ENCODE measurements around the gene NKAIN2.

NKAIN2 gene

DNA sequence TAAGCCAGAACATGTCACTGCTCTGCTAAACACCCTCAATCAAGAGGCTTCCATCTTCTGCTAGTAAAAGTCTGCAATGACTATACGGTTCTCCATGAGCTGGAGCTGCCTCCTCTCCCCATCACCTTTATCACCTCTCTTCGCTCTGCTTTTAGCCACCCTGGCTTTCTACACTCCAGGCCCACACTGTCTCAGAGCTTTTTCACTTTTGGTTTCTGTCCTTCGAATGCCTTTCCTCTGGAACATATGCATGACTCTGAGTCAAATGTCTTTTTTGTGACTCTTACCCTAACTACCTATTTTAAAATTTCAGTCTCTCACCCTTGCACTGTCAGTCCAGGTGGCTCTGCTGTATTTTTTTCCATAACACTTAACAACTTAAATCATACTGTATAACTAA lies 633.1 kb downstream of the NKAIN2 start:
- DNase-seq (ENCODE audit: low read depth), result no peak
- H3K4me3 ChIP-seq (ENCODE audit: low read depth, low read length), result no peak overlapping the region
- TF ChIP-seq, protein P1, sequence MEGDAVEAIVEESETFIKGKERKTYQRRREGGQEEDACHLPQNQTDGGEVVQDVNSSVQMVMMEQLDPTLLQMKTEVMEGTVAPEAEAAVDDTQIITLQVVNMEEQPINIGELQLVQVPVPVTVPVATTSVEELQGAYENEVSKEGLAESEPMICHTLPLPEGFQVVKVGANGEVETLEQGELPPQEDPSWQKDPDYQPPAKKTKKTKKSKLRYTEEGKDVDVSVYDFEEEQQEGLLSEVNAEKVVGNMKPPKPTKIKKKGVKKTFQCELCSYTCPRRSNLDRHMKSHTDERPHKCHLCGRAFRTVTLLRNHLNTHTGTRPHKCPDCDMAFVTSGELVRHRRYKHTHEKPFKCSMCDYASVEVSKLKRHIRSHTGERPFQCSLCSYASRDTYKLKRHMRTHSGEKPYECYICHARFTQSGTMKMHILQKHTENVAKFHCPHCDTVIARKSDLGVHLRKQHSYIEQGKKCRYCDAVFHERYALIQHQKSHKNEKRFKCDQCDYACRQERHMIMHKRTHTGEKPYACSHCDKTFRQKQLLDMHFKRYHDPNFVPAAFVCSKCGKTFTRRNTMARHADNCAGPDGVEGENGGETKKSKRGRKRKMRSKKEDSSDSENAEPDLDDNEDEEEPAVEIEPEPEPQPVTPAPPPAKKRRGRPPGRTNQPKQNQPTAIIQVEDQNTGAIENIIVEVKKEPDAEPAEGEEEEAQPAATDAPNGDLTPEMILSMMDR (IDR thresholded peaks at IDR 0.05; ENCODE audit: low read depth, low read length, missing control alignments), result no peak

DNA sequence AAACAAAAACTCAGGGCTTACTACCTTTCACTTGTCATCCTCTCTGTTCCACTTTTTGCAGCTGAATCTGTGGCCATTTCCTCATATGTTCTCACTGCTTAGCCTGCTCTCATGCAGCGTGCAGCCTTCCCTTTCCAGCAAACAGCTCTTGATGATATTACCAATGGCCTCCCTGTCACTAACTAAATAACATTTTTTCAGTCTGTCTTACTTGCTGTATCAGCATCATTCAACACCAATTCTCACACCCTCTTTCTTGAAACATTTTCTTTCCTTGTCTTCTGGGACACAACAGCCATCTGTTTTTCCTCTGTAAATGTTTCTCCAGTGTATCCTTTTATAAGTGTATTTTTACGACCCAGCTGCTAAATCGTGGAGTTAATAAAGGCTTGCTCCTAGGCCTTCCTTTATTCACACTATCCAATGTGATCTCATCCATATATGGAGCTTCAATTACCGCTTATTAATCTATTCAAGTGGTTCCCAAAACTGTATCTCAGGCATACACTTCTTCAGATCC lies 634.9 kb downstream of the NKAIN2 start:
- no peak overlapping the region for H3K4me3 ChIP-seq (ENCODE audit: low read depth, low read length)
- TF ChIP-seq, protein P1 (IDR thresholded peaks at IDR 0.05; ENCODE audit: low read depth, low read length, missing control alignments), result no peak
- DNase-seq (ENCODE audit: low read depth), result no peak

DNA sequence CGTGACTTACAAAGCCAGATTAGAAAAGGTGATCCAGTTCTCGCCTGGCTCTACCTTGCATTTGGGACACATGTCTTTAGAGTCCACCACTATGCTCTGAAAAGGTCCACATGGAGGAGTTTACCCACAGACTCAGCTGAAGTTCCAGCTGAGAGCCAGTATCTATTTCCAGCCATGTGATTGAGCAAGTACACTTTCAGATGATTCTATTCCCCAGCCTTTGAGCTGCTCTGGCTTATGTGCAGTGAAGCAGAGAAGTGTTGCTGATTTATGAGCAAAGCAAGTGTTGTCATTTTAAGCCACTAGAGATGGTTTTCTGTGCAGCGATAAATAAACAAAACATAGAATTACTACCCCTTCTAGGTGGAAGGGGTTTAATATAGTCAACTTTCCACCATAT lies 637.8 kb downstream of the NKAIN2 start:
- H3K4me3 ChIP-seq (ENCODE audit: low read depth, low read length), result no peak overlapping the region
- TF ChIP-seq, protein P1 (IDR thresholded peaks at IDR 0.05; ENCODE audit: low read depth, low read length, missing control alignments), result no peak
- DNase-seq (ENCODE audit: low read depth), result no peak

DNA sequence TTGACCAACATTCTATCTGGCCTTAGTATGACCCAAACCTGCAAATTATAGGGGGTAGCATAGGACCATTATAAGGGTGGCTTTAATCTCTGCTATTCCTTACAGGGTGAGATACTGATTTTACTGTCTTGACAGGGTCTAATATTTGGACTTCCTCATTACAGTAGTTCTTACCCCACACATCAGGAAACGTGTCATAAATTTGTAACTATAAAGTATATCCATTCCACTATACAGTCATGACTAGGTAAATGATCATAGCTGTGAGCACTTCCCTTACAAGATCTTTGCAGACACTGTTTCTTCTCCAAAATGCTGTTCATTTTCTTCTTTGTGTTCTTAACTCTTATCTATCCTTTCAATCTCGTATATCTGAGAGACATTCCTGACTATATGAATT lies 639.9 kb downstream of the NKAIN2 start:
- DNase-seq (ENCODE audit: low read depth), result no peak
- no peak overlapping the region for H3K4me3 ChIP-seq (ENCODE audit: low read depth, low read length)
- TF ChIP-seq, protein P1 (IDR thresholded peaks at IDR 0.05; ENCODE audit: low read depth, low read length, missing control alignments), result no peak

DNA sequence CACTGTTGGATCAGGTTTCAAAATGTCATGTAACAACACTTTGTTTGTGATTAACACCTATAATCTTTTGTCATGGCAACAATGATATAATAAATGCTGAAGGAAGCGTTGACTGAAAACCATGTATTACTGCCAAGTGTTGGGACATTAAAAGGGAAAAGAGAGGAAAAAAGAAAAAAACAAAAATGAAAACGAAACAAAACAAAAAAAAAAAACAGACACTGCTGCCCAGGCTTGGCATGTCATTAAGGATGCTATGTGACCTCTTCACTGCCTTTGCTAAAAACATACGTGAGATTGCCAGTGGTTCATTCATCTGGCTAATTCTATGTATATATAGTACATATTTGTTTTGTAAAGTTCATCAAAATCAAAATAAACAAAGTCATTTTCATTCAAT lies 641.9 kb downstream of the NKAIN2 start:
- H3K4me3 ChIP-seq (ENCODE audit: low read depth, low read length), result no peak overlapping the region
- DNase-seq (ENCODE audit: low read depth), result no peak
- TF ChIP-seq, protein P1 (IDR thresholded peaks at IDR 0.05; ENCODE audit: low read depth, low read length, missing control alignments), result no peak

DNA sequence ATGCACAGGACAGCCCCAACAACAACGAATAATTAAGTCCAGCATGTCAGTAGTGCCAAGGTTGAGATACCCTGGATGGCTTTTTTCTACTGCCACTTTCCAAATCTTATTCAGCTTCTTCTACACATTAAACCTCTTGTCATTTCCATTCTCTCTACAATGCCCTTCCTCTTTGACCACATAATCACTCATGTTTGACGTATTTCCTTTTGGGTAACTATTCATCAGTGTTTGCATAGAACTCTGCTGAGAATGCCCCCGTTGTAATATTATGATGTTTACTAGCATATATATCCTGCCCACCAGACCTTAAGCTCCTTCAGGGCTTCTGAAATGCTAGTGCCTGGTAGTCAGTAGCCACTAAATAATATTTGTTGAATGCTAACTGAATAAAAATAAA lies 643.3 kb downstream of the NKAIN2 start:
- TF ChIP-seq, protein P1 (IDR thresholded peaks at IDR 0.05; ENCODE audit: low read depth, low read length, missing control alignments), result no peak
- H3K4me3 ChIP-seq (ENCODE audit: low read depth, low read length), result no peak overlapping the region
- no peak for DNase-seq (ENCODE audit: low read depth)

DNA sequence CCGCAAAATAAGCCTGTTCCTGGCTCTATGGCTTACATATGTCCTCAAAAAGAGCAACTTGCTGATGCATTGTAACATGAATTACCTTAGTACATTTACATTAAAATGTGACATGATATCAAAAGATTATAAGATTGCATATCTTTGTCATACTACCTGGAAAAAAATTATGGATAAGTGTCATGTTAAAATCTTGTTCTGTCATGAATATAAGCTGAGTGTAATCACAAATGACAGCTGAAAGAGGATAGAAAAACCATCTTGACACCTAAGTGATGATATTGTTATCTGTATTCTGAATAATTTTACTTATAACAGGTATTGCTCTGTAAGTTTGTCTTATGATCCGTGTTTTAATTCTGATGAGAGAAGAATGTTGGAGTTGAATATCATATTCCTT lies 655.6 kb downstream of the NKAIN2 start:
- no peak overlapping the region for H3K4me3 ChIP-seq (ENCODE audit: low read depth, low read length)
- DNase-seq (ENCODE audit: low read depth), result no peak
- TF ChIP-seq, protein P1 (IDR thresholded peaks at IDR 0.05; ENCODE audit: low read depth, low read length, missing control alignments), result no peak
